HCT116 (cell line): ENCODE measurements around the gene PA2G4. TPM values are rescaled to one million over a fixed set of nuclear protein-coding genes. Genes with fewer than 3 reads are reported as not detected.

Experiments used
- ATAC-seq: fragments of 200-7000 bp; cut with Tn5 transposase; 2 replicates; pipeline ENCODE4 v1.9.1; 2020; ENCODE audit warnings: mild to moderate bottlenecking, moderate library complexity
- BruUV-seq: library from RNA; stranded (reverse); fragments of 400-500 nt; replicated peaks from 2 replicates; lab custom pipeline; 2021; lab: Mats Ljungman, UMichigan
- CTCF ChIA-PET: fragments of 300-600 bp; sonication (Branson Sonifier 250); formaldehyde crosslinking; loops from one replicate; lab custom pipeline; 2021; ENCODE audit warnings: antibody characterized with exemption; lab: Charles Lee
- POLR2A ChIA-PET: fragments of 300-600, 350-600 bp; sonication (Branson Sonifier 250); formaldehyde crosslinking; loops from one replicate; lab custom pipeline; 2021; ENCODE audit warnings: antibody characterized with exemption; lab: Charles Lee
- RAD21 ChIA-PET, 2 experiments: fragments of 300-600 bp; sonication (Branson Sonifier 250); formaldehyde crosslinking; loops; one replicate each; lab custom pipeline; 2023; ENCODE audit warnings: low total read pairs in 2 of 2; ENCODE audit not compliant: uncharacterized antibody in 2 of 2, unreplicated experiment in 2 of 2, low non-redundant PET in 1 of 2; lab: Charles Lee
- DNase-seq: peaks from one replicate; pipeline ENCODE4 v3.0.0-alpha.2; 2010; ENCODE audit warnings: low read depth, low spot score
- H2AFZ ChIP-seq: fragments of 200-600 bp; shearing (Covaris generic), sonication (generic); 2 replicates; pipeline ENCODE4 v1.6.1; 2017; ENCODE audit warnings: low read depth, mixed run types, mixed read lengths, antibody characterized with exemption, low read length; ENCODE audit not compliant: poor library complexity, severe bottlenecking
- H3K27ac ChIP-seq: 2 replicates; pipeline ENCODE4 v1.5.1; 2012; ENCODE audit warnings: low read depth, low read length
- H3K27me3 ChIP-seq: fragments of 200-600 bp; sonication (generic); 2 replicates; pipeline ENCODE4 v1.6.1; 2016; ENCODE audit warnings: mixed run types, low read length, mixed read lengths; ENCODE audit not compliant: insufficient read depth
- H3K36me3 ChIP-seq, 2 experiments: fragments of 200-500 bp in 1 of 2; fragments of 200-600 bp in 1 of 2; sonication (Bioruptor generic) in 1 of 2; sonication (generic) in 1 of 2; 2 replicates each; pipeline versions ENCODE4 v1.5.1 to v1.6.1; 2014 to 2016; ENCODE audit warnings: low read length in 2 of 2, inconsistent platforms in 1 of 2, mixed read lengths in 1 of 2, mixed run types in 1 of 2; ENCODE audit not compliant: insufficient read depth in 2 of 2, control insufficient read depth in 1 of 2
- H3K4me1 ChIP-seq, 2 experiments: fragments of 200-600 bp in 1 of 2; sonication (generic) in 1 of 2; 2 replicates each; pipeline versions ENCODE4 v1.5.1 to v1.6.1; 2012 to 2017; ENCODE audit warnings: low read length in 2 of 2, inconsistent platforms in 1 of 2, mild to moderate bottlenecking in 1 of 2, mixed read lengths in 1 of 2, mixed run types in 1 of 2, moderate library complexity in 1 of 2; ENCODE audit not compliant: insufficient read depth in 2 of 2, control insufficient read depth in 1 of 2
- H3K4me2 ChIP-seq: fragments of 200-600 bp; sonication (generic); 2 replicates; pipeline ENCODE4 v1.6.1; 2017; ENCODE audit warnings: mixed run types, low read length, mixed read lengths
- H3K4me3 ChIP-seq, 2 experiments: fragments of 200-600 bp in 1 of 2; sonication (generic) in 1 of 2; replicated peaks in 1 of 2; 2 replicates each; pipeline ENCODE4 v1.5.1; 2011 to 2016; ENCODE audit warnings: low read length in 2 of 2, control low read depth in 1 of 2, low read depth in 1 of 2, mild to moderate bottlenecking in 1 of 2, mixed read lengths in 1 of 2, mixed run types in 1 of 2
- H3K79me2 ChIP-seq: fragments of 200-600 bp; sonication (generic); 2 replicates; pipeline ENCODE4 v1.6.1; 2017; ENCODE audit warnings: mild to moderate bottlenecking, mixed run types, low read length, moderate library complexity, mixed read lengths; ENCODE audit not compliant: insufficient read depth
- H3K9ac ChIP-seq: fragments of 200-600 bp; sonication (generic); 2 replicates; pipeline ENCODE4 v1.6.1; 2016; ENCODE audit warnings: low read length, mixed read lengths
- H3K9me2 ChIP-seq: fragments of 200-600 bp; sonication (generic), shearing (Covaris generic); 2 replicates; pipeline ENCODE4 v1.6.1; 2017; ENCODE audit warnings: mixed run types, mild to moderate bottlenecking, moderate library complexity; ENCODE audit not compliant: insufficient read depth
- H3K9me3 ChIP-seq, 2 experiments: fragments of 200-500 bp in 1 of 2; fragments of 200-600 bp in 1 of 2; sonication (Bioruptor generic) in 1 of 2; sonication (generic) in 1 of 2; 2 replicates each; pipeline ENCODE4 v1.6.1; 2014 to 2017; ENCODE audit warnings: low read length in 2 of 2, mixed read lengths in 2 of 2, inconsistent platforms in 1 of 2, low read depth in 1 of 2, mild to moderate bottlenecking in 1 of 2, mixed run types in 1 of 2, moderate library complexity in 1 of 2; ENCODE audit not compliant: control insufficient read depth in 1 of 2, insufficient read depth in 1 of 2
- H4K20me1 ChIP-seq: fragments of 200-600 bp; sonication (generic), shearing (Covaris generic); 2 replicates; pipeline ENCODE4 v1.6.1; 2017; ENCODE audit warnings: mixed run types, mild to moderate bottlenecking, moderate library complexity; ENCODE audit not compliant: insufficient read depth
- CBX3 ChIP-seq: IDR thresholded peaks from 2 replicates; pipeline ENCODE4 v1.6.1; 2012; ENCODE audit warnings: low read depth
- JUND ChIP-seq: IDR thresholded peaks from 2 replicates; pipeline ENCODE4 v1.6.1; 2012
- POLR2AphosphoS5 ChIP-seq: IDR thresholded peaks from 2 replicates; pipeline ENCODE4 v1.6.1; 2011; ENCODE audit warnings: mild to moderate bottlenecking, low read depth, low read length, moderate library complexity
- RAD21 ChIP-seq: IDR thresholded peaks from 2 replicates; pipeline ENCODE4 v1.6.1; 2012; ENCODE audit warnings: low read depth, mild to moderate bottlenecking
- SIN3A ChIP-seq: IDR thresholded peaks from 2 replicates; pipeline ENCODE4 v1.6.1; 2012; ENCODE audit warnings: low read depth
- SRF ChIP-seq: IDR thresholded peaks from 2 replicates; pipeline ENCODE4 v1.6.1; 2012; ENCODE audit warnings: low read depth
- TCF7L2 ChIP-seq: IDR thresholded peaks from 2 replicates; pipeline ENCODE4 v1.7.0; 2011; ENCODE audit warnings: borderline replicate concordance, inconsistent platforms; ENCODE audit not compliant: insufficient read depth, insufficient read length; ENCODE audit errors: extremely low read depth
- ZNF274 ChIP-seq: fragments of 200-500 bp; sonication (Bioruptor generic); IDR thresholded peaks from 2 replicates; pipeline ENCODE4 v1.6.1; 2014; ENCODE audit warnings: mild to moderate bottlenecking, low read depth, low read length, inconsistent platforms
- intact Hi-C: fragments of 100-400 bp; cut with micrococcal nuclease; formaldehyde crosslinking; loops from 2 replicates; pipeline ENCODE4 v1.10.0; 2022
- total RNA-seq: library from RNA; stranded (reverse); gene quantifications from one replicate; pipeline ENCODE4 v1.2.1, GENCODE V29; 2021; ENCODE audit not compliant: unreplicated experiment
- TF ChIP-seq, protein P1 (sequence below): IDR thresholded peaks from 2 replicates; pipeline ENCODE4 v1.6.1; 2011; ENCODE audit warnings: mild to moderate bottlenecking, low read length, moderate library complexity; ENCODE audit not compliant: insufficient replicate concordance; ENCODE audit errors: extremely low read depth
- TF ChIP-seq, protein P2 (sequence below): IDR thresholded peaks from 2 replicates; pipeline ENCODE4 v1.6.1; 2012; ENCODE audit warnings: low read depth
- TF ChIP-seq, protein P3 (sequence below): IDR thresholded peaks from 2 replicates; pipeline ENCODE4 v1.6.1; 2012

The PA2G4 gene
- total RNA-seq, 1 experiment from 2014 or later = 302 TPM

DNA sequence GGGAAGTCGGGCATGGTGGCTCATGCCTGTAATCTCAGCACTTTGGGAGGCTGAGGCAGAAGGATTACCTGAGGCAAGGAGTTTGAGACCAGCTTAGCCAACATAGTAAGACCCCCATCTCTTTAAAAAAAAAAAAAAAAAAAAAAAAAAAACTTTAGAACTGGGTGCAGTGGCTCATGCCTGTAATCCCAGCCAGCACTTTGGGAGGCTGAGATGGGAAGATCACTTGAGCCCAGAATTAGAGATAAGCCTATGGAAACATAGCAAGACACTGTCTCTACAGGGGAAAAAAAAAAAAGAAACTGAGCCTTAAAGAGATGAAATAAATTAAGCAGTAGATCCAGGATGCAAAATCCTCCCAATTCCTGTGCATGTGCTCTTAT lies 1.7 kb upstream of the PA2G4 start:
- H3K27ac ChIP-seq = no peak overlapping the region
- ATAC-seq = no peak
- CTCF ChIA-PET = no interaction called here
- H3K36me3 ChIP-seq = peaks cover 24 to 42% of the 10 kb centered on the region in 2 experiments
- no peak overlapping the region for H2AFZ ChIP-seq
- BruUV-seq = no TSS peak
- H3K4me1 ChIP-seq = peaks cover 9 to 26% of the 10 kb centered on the region in 2 experiments
- peaks cover 7% of the 10 kb centered on the region; the same call in 1 of the 2 replicates for H4K20me1 ChIP-seq
- H3K79me2 ChIP-seq = peaks cover 34% of the 10 kb centered on the region
- no peak overlapping the region for H3K4me3 ChIP-seq
- H3K9me2 ChIP-seq = no peaks in the 10 kb centered on the region
- no peak overlapping the region for H3K9ac ChIP-seq
- H3K27me3 ChIP-seq = no peaks in the 10 kb centered on the region
- TF ChIP-seq, protein P1, sequence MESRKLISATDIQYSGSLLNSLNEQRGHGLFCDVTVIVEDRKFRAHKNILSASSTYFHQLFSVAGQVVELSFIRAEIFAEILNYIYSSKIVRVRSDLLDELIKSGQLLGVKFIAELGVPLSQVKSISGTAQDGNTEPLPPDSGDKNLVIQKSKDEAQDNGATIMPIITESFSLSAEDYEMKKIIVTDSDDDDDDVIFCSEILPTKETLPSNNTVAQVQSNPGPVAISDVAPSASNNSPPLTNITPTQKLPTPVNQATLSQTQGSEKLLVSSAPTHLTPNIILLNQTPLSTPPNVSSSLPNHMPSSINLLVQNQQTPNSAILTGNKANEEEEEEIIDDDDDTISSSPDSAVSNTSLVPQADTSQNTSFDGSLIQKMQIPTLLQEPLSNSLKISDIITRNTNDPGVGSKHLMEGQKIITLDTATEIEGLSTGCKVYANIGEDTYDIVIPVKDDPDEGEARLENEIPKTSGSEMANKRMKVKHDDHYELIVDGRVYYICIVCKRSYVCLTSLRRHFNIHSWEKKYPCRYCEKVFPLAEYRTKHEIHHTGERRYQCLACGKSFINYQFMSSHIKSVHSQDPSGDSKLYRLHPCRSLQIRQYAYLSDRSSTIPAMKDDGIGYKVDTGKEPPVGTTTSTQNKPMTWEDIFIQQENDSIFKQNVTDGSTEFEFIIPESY = no peak
- TF ChIP-seq ZNF274 (no peak), SRF (no peak), TCF7L2 (no peak), SIN3A (no peak), CBX3 (no peak), RAD21 (no peak), POLR2AphosphoS5 (no peak), JUND (no peak)
- TF ChIP-seq, protein P2, sequence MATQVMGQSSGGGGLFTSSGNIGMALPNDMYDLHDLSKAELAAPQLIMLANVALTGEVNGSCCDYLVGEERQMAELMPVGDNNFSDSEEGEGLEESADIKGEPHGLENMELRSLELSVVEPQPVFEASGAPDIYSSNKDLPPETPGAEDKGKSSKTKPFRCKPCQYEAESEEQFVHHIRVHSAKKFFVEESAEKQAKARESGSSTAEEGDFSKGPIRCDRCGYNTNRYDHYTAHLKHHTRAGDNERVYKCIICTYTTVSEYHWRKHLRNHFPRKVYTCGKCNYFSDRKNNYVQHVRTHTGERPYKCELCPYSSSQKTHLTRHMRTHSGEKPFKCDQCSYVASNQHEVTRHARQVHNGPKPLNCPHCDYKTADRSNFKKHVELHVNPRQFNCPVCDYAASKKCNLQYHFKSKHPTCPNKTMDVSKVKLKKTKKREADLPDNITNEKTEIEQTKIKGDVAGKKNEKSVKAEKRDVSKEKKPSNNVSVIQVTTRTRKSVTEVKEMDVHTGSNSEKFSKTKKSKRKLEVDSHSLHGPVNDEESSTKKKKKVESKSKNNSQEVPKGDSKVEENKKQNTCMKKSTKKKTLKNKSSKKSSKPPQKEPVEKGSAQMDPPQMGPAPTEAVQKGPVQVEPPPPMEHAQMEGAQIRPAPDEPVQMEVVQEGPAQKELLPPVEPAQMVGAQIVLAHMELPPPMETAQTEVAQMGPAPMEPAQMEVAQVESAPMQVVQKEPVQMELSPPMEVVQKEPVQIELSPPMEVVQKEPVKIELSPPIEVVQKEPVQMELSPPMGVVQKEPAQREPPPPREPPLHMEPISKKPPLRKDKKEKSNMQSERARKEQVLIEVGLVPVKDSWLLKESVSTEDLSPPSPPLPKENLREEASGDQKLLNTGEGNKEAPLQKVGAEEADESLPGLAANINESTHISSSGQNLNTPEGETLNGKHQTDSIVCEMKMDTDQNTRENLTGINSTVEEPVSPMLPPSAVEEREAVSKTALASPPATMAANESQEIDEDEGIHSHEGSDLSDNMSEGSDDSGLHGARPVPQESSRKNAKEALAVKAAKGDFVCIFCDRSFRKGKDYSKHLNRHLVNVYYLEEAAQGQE = no peak
- TF ChIP-seq, protein P3, sequence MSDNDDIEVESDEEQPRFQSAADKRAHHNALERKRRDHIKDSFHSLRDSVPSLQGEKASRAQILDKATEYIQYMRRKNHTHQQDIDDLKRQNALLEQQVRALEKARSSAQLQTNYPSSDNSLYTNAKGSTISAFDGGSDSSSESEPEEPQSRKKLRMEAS = no peak
- RAD21 ChIA-PET = no interaction called here
- POLR2A ChIA-PET = no interaction called here
- intact Hi-C loops = no loop called here
- no peaks in the 10 kb centered on the region for H3K9me3 ChIP-seq
- H3K4me2 ChIP-seq = peak overlapping the region; percentile 93; the same call in 1 of the 2 replicates
- DNase-seq = no peak
